K562 (cell line): ENCODE measurements around the gene SLC43A1. TPM values are rescaled to one million over a fixed set of nuclear protein-coding genes. Genes with fewer than 3 reads are reported as not detected.

Experiments
- MEIS2 ChIP-seq: fragments of 450-650 bp; IDR thresholded peaks from 2 replicates; pipeline ENCODE4 v1.6.1; 2014; ENCODE audit warnings: mild to moderate bottlenecking; ENCODE audit not compliant: partially characterized antibody
- NR2C2 ChIP-seq, 2 experiments: fragments of 200-800 bp in 1 of 2; sonication (Bioruptor generic) in 1 of 2; sonication (generic) in 1 of 2; formaldehyde crosslinking in 1 of 2; IDR thresholded peaks; 2 replicates each; pipeline versions ENCODE4 v1.6.1 to v1.8.0; 2016 to 2022; ENCODE audit warnings: mild to moderate bottlenecking in 1 of 2, missing compliant biosample characterization in 1 of 2, missing genetic modification characterization in 1 of 2, missing genetic modification reagents in 1 of 2
- SMAD1 ChIP-seq: fragments of 150-350 bp; IDR thresholded peaks from 2 replicates; pipeline ENCODE4 v1.6.1; 2014; ENCODE audit warnings: low read length, low read depth; ENCODE audit not compliant: partially characterized antibody
- TSC22D4 ChIP-seq: fragments of 450-650 bp; IDR thresholded peaks from 2 replicates; pipeline ENCODE4 v1.6.1; 2016; ENCODE audit warnings: missing genetic modification characterization, missing biosample characterization, control low read depth
- ZNF133 ChIP-seq: fragments of 250-450 bp; sonication (Bioruptor Pico); IDR thresholded peaks from 2 replicates; pipeline ENCODE4 v1.4.0; 2020; ENCODE audit warnings: mild to moderate bottlenecking
- ZNF311 ChIP-seq: fragments of 250-450 bp; sonication (Bioruptor Pico); IDR thresholded peaks from 2 replicates; pipeline ENCODE4 v1.4.0; 2020; ENCODE audit warnings: mild to moderate bottlenecking, moderate library complexity
- ZNF586 ChIP-seq: fragments of 450-650 bp; formaldehyde crosslinking; conservative IDR thresholded peaks from 2 replicates; pipeline ENCODE4 v1.4.0; 2020; ENCODE audit warnings: mild to moderate bottlenecking, moderate library complexity
- polyA plus RNA-seq, 8 experiments: library from polyadenylated mRNA; depleted of rRNA in 4 of 8; stranded (reverse) in 5 of 8; unstranded in 3 of 8; fragments of >200 nt; fragmentation: Nextera tagmentation in 2 of 8; fragmentation: Illumina TruSeq in 1 of 8; extraction: Ambion mirVana in 2 of 8; extraction: Trizol in 1 of 8; gene quantifications; 2 replicates each; pipeline versions ENCODE4 v1.2.1 to v1.2.3, GENCODE V29; 2011 to 2014; ENCODE audit warnings: inconsistent platforms in 1 of 8, missing spikeins in 1 of 8
- total RNA-seq, 7 experiments: library from RNA; depleted of rRNA in 6 of 7; stranded (reverse); fragments of >200 nt in 6 of 7; fragmentation: Illumina TruSeq in 2 of 7; extraction: Trizol in 2 of 7; gene quantifications; 2 replicates each; pipeline versions ENCODE4 v1.2.1 to v1.2.3, GENCODE V29; 2011 to 2021; ENCODE audit warnings: low replicate concordance in 1 of 7
- TF ChIP-seq, protein P1 (sequence below): fragments of 450-650 bp; formaldehyde crosslinking; IDR thresholded peaks from 2 replicates; pipeline ENCODE4 v1.4.0; 2020; ENCODE audit warnings: mild to moderate bottlenecking, moderate library complexity
- TF ChIP-seq, protein P2 (sequence below): fragments of 450-650 bp; IDR thresholded peaks from 2 replicates; pipeline ENCODE4 v1.6.1; 2016; ENCODE audit warnings: antibody characterized with exemption
- TF ChIP-seq, protein P3 (sequence below): fragments of 450-650 bp; IDR thresholded peaks from 2 replicates; pipeline ENCODE4 v1.6.1; 2016; ENCODE audit warnings: borderline replicate concordance
- TF ChIP-seq, protein P4 (sequence below): sonication (generic); formaldehyde crosslinking; IDR thresholded peaks from 2 replicates; pipeline ENCODE4 v1.8.0; 2022; ENCODE audit warnings: missing genetic modification reagents, mild to moderate bottlenecking, borderline replicate concordance
- TF ChIP-seq, protein P5 (sequence below): sonication (generic); formaldehyde crosslinking; IDR thresholded peaks from 2 replicates; pipeline ENCODE4 v1.8.0; 2022; ENCODE audit warnings: mild to moderate bottlenecking, missing genetic modification reagents
- TF ChIP-seq, protein P6 (sequence below): fragments of 250-450 bp; sonication (Bioruptor Pico); IDR thresholded peaks from 2 replicates; pipeline ENCODE4 v1.8.0; 2022; ENCODE audit warnings: moderate library complexity, mild to moderate bottlenecking, inconsistent platforms

Gene SLC43A1
- total and polyA plus RNA-seq, 9 of the 15 experiments (the other 6 are each of a cell fraction or from before 2014, with no cell fraction given), result 2.6 to 41.8 (median 24.6) TPM

DNA sequence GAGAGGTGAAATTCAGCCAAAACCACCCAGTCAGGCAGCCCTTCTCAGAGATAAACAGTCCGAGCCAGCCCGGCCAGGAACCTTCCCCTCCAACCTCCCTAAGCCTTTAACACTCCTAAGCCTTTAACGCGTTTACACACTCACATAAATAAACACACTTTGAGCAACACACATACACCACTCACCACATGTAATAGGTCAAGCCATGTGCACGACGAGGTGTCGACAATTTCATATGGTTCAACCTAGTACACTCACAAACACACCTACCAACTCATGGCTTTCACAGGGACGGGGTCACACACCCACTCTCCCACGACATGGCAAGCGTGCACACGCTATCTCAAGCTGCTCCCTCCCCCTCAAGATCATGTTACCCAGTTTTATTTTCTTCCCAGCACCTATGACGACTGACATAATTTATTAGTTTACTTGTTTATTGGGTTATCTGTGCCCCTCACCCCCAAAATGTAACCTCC is 15.5 kb downstream of the SLC43A1 start (continued):
- TF ChIP-seq, protein P1, sequence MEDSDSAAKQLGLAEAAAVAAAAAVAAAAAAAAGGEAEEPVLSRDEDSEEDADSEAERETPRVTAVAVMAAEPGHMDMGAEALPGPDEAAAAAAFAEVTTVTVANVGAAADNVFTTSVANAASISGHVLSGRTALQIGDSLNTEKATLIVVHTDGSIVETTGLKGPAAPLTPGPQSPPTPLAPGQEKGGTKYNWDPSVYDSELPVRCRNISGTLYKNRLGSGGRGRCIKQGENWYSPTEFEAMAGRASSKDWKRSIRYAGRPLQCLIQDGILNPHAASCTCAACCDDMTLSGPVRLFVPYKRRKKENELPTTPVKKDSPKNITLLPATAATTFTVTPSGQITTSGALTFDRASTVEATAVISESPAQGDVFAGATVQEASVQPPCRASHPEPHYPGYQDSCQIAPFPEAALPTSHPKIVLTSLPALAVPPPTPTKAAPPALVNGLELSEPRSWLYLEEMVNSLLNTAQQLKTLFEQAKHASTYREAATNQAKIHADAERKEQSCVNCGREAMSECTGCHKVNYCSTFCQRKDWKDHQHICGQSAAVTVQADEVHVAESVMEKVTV (CRISPR knock-in tag), result no peak
- TF ChIP-seq MEIS2, result peak; percentile 74
- TF ChIP-seq ZNF311, result no peak
- TF ChIP-seq TSC22D4, result no peak
- no peak for TF ChIP-seq NR2C2 (CRISPR knock-in tag; IDR thresholded peaks at IDR 0.05)
- TF ChIP-seq NR2C2 (tag; IDR thresholded peaks at IDR 0.05), result peak; percentile 64
- no peak for TF ChIP-seq SMAD1
- TF ChIP-seq, protein P2, sequence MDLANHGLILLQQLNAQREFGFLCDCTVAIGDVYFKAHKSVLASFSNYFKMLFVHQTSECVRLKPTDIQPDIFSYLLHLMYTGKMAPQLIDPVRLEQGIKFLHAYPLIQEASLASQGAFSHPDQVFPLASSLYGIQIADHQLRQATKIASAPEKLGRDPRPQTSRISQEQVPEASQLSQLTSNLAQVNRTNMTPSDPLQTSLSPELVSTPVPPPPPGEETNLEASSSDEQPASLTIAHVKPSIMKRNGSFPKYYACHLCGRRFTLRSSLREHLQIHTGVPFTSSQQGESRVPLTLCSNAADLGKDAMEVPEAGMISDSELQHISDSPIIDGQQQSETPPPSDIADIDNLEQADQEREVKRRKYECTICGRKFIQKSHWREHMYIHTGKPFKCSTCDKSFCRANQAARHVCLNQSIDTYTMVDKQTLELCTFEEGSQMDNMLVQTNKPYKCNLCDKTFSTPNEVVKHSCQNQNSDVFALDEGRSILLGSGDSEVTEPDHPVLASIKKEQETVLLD, result peak; percentile 28; the same call in 1 of the 2 replicates
- TF ChIP-seq ZNF133 (CRISPR knock-in tag), result no peak
- no peak for TF ChIP-seq ZNF586 (CRISPR knock-in tag)
- TF ChIP-seq, protein P3, sequence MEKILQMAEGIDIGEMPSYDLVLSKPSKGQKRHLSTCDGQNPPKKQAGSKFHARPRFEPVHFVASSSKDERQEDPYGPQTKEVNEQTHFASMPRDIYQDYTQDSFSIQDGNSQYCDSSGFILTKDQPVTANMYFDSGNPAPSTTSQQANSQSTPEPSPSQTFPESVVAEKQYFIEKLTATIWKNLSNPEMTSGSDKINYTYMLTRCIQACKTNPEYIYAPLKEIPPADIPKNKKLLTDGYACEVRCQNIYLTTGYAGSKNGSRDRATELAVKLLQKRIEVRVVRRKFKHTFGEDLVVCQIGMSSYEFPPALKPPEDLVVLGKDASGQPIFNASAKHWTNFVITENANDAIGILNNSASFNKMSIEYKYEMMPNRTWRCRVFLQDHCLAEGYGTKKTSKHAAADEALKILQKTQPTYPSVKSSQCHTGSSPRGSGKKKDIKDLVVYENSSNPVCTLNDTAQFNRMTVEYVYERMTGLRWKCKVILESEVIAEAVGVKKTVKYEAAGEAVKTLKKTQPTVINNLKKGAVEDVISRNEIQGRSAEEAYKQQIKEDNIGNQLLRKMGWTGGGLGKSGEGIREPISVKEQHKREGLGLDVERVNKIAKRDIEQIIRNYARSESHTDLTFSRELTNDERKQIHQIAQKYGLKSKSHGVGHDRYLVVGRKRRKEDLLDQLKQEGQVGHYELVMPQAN, result peak; percentile 39; the same call in 1 of the 2 replicates
- TF ChIP-seq, protein P4, sequence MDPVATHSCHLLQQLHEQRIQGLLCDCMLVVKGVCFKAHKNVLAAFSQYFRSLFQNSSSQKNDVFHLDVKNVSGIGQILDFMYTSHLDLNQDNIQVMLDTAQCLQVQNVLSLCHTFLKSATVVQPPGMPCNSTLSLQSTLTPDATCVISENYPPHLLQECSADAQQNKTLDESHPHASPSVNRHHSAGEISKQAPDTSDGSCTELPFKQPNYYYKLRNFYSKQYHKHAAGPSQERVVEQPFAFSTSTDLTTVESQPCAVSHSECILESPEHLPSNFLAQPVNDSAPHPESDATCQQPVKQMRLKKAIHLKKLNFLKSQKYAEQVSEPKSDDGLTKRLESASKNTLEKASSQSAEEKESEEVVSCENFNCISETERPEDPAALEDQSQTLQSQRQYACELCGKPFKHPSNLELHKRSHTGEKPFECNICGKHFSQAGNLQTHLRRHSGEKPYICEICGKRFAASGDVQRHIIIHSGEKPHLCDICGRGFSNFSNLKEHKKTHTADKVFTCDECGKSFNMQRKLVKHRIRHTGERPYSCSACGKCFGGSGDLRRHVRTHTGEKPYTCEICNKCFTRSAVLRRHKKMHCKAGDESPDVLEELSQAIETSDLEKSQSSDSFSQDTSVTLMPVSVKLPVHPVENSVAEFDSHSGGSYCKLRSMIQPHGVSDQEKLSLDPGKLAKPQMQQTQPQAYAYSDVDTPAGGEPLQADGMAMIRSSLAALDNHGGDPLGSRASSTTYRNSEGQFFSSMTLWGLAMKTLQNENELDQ (CRISPR knock-in tag), result 0 out of 2 replicates have a peak, but pooled peaks have one; percentile 47
- TF ChIP-seq, protein P5, sequence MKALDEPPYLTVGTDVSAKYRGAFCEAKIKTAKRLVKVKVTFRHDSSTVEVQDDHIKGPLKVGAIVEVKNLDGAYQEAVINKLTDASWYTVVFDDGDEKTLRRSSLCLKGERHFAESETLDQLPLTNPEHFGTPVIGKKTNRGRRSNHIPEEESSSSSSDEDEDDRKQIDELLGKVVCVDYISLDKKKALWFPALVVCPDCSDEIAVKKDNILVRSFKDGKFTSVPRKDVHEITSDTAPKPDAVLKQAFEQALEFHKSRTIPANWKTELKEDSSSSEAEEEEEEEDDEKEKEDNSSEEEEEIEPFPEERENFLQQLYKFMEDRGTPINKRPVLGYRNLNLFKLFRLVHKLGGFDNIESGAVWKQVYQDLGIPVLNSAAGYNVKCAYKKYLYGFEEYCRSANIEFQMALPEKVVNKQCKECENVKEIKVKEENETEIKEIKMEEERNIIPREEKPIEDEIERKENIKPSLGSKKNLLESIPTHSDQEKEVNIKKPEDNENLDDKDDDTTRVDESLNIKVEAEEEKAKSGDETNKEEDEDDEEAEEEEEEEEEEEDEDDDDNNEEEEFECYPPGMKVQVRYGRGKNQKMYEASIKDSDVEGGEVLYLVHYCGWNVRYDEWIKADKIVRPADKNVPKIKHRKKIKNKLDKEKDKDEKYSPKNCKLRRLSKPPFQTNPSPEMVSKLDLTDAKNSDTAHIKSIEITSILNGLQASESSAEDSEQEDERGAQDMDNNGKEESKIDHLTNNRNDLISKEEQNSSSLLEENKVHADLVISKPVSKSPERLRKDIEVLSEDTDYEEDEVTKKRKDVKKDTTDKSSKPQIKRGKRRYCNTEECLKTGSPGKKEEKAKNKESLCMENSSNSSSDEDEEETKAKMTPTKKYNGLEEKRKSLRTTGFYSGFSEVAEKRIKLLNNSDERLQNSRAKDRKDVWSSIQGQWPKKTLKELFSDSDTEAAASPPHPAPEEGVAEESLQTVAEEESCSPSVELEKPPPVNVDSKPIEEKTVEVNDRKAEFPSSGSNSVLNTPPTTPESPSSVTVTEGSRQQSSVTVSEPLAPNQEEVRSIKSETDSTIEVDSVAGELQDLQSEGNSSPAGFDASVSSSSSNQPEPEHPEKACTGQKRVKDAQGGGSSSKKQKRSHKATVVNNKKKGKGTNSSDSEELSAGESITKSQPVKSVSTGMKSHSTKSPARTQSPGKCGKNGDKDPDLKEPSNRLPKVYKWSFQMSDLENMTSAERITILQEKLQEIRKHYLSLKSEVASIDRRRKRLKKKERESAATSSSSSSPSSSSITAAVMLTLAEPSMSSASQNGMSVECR (CRISPR knock-in tag), result no peak
- TF ChIP-seq, protein P6, sequence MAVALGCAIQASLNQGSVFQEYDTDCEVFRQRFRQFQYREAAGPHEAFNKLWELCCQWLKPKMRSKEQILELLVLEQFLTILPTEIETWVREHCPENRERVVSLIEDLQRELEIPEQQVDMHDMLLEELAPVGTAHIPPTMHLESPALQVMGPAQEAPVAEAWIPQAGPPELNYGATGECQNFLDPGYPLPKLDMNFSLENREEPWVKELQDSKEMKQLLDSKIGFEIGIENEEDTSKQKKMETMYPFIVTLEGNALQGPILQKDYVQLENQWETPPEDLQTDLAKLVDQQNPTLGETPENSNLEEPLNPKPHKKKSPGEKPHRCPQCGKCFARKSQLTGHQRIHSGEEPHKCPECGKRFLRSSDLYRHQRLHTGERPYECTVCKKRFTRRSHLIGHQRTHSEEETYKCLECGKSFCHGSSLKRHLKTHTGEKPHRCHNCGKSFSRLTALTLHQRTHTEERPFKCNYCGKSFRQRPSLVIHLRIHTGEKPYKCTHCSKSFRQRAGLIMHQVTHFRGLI, result no peak
